Common myeloid progenitor, CD34-positive (primary cell): ENCODE measurements around the gene MAP2K6.

Source experiments
- CTCF ChIA-PET: fragments of 350-600 bp; sonication (Branson Sonifier 250); formaldehyde crosslinking; loops from one replicate; lab custom pipeline; 2021; ENCODE audit warnings: antibody characterized with exemption; lab: Charles Lee
- POLR2A ChIA-PET: fragments of 350-600 bp; sonication (Branson Sonifier 250); formaldehyde crosslinking; loops from one replicate; lab custom pipeline; 2021; ENCODE audit warnings: antibody characterized with exemption; lab: Charles Lee
- DNase-seq, 3 donors: peaks; one replicate each; pipeline versions ENCODE4 v3.0.0 to v3.0.0-alpha.2; 2013
- H3K27ac ChIP-seq, 2 experiments: 1 replicate in 1 of 2; 2 replicates in 1 of 2; pipeline ENCODE4 v1.7.0; 2013; ENCODE audit warnings: inconsistent platforms in 2 of 2, low read length in 2 of 2, mild to moderate bottlenecking in 2 of 2, low read depth in 1 of 2, moderate library complexity in 1 of 2; ENCODE audit not compliant: severe bottlenecking in 2 of 2, insufficient read depth in 1 of 2, poor library complexity in 1 of 2
- H3K27me3 ChIP-seq, 5 experiments: replicated peaks in 2 of 5; 1 replicate in 3 of 5; 2 replicates in 2 of 5; pipeline versions ENCODE4 v1.6.1 to v1.7.0; 2013; ENCODE audit warnings: low read length in 4 of 5, mild to moderate bottlenecking in 2 of 5, moderate library complexity in 2 of 5, inconsistent platforms in 1 of 5; ENCODE audit not compliant: insufficient read depth in 5 of 5, control insufficient read depth in 4 of 5
- H3K36me3 ChIP-seq, 4 experiments: 1 replicate in 2 of 4; 2 replicates in 2 of 4; pipeline versions ENCODE4 v1.6.1 to v1.7.0; 2013; ENCODE audit warnings: low read length in 3 of 4, control low read depth in 1 of 4, mild to moderate bottlenecking in 1 of 4; ENCODE audit not compliant: control insufficient read depth in 4 of 4, insufficient read depth in 4 of 4
- H3K4me1 ChIP-seq, 4 experiments: 1 replicate in 3 of 4; 2 replicates in 1 of 4; pipeline versions ENCODE4 v1.6.1 to v1.7.1; 2013; ENCODE audit warnings: low read length in 3 of 4, mild to moderate bottlenecking in 3 of 4, control low read depth in 1 of 4, inconsistent platforms in 1 of 4, moderate library complexity in 1 of 4; ENCODE audit not compliant: control insufficient read depth in 4 of 4, insufficient read depth in 4 of 4; ENCODE audit errors: control extremely low read depth in 1 of 4
- H3K4me3 ChIP-seq, 7 experiments: 1 replicate in 4 of 7; 2 replicates in 3 of 7; pipeline versions ENCODE4 v1.5.1 to v1.7.0; 2013; ENCODE audit warnings: mild to moderate bottlenecking in 7 of 7, low read length in 6 of 7, moderate library complexity in 6 of 7, inconsistent platforms in 2 of 7, low read depth in 2 of 7, control low read depth in 1 of 7; ENCODE audit not compliant: insufficient read depth in 4 of 7, control insufficient read depth in 1 of 7; ENCODE audit errors: extremely low read depth in 1 of 7
- H3K9me3 ChIP-seq, 5 experiments: 1 replicate in 4 of 5; 2 replicates in 1 of 5; pipeline versions ENCODE4 v1.6.1 to v1.7.1; 2013; ENCODE audit warnings: low read length in 4 of 5, mild to moderate bottlenecking in 2 of 5, inconsistent platforms in 1 of 5, low read depth in 1 of 5, moderate library complexity in 1 of 5; ENCODE audit not compliant: control insufficient read depth in 4 of 5, insufficient read depth in 2 of 5; ENCODE audit errors: control extremely low read depth in 1 of 5
- WGBS: methylation state at CpG from one replicate; pipeline ENCODE4 v1.1.5; 2013; ENCODE audit not compliant: insufficient coverage; 5-methylcytosine and 5-hydroxymethylcytosine counted together

MAP2K6 gene

GRCh38 chr17:69551212-69552010 lies 136.9 kb downstream of the MAP2K6 start:
- 100% methylated on average over 1 of the region's 1 CpG for WGBS
- Histone ChIP-seq H3K27ac (no peak overlapping the region), H3K9me3 (peaks cover 0 to 10% (median 0%) of the 10 kb centered on the region in 5 experiments), H3K4me3 (no peak overlapping the region), H3K36me3 (peaks cover 0 to 7% (median 0%) of the 10 kb centered on the region in 4 experiments), H3K4me1 (no peaks in the 10 kb centered on the region), H3K27me3 (no peaks in the 10 kb centered on the region)
- ChIA-PET CTCF (no interaction called here), POLR2A (no interaction called here)
- DNase-seq: no peak

- Histone ChIP-seq H3K27ac (no peak overlapping the region), H3K4me3 (no peak overlapping the region), H3K9me3 (peaks cover 0 to 10% (median 0%) of the 10 kb centered on the region in 5 experiments), H3K4me1 (no peaks in the 10 kb centered on the region), H3K27me3 (no peaks in the 10 kb centered on the region), H3K36me3 (peaks cover 0 to 7% (median 0%) of the 10 kb centered on the region in 4 experiments)
- no peak for DNase-seq
- CTCF ChIA-PET: interaction anchor here (0.9 to 1.5 kb wide), 3 partner anchors 10 to 34 kb away, joined by 3 to 4 read pairs (median 4); no protein-coding TSS in a partner anchor
- POLR2A ChIA-PET: interaction anchor here (0.5 kb wide), 1 partner anchor 87 kb away, joined by 4 read pairs; no protein-coding TSS in a partner anchor
- WGBS: 95% methylated on average over 3 of the region's 5 CpGs
These were observed 138.6 kb downstream of the MAP2K6 start for GRCh38 chr17:69552986-69553667.

- POLR2A ChIA-PET: interaction anchor here (0.7 kb wide), 1 partner anchor 14 kb away, joined by 6 read pairs; no protein-coding TSS in a partner anchor
- Histone ChIP-seq H3K4me1 (no peaks in the 10 kb centered on the region), H3K27me3 (no peaks in the 10 kb centered on the region), H3K27ac (no peak overlapping the region), H3K9me3 (peaks cover 0 to 10% (median 0%) of the 10 kb centered on the region in 5 experiments), H3K4me3 (no peak overlapping the region), H3K36me3 (peaks cover 0 to 7% (median 0%) of the 10 kb centered on the region in 4 experiments)
- CTCF ChIA-PET: interaction anchor here (1.3 kb wide), 1 partner anchor 9 kb away, joined by 3 read pairs; no protein-coding TSS in a partner anchor
- WGBS: no CpG with 5 or more reads among the region's 2 CpGs
- no peak for DNase-seq
These were observed 140.6 kb downstream of the MAP2K6 start for GRCh38 chr17:69555056-69555455.

GRCh38 chr17:69557339-69557738 lies 142.8 kb downstream of the MAP2K6 start:
- peaks cover 0 to 7% (median 0%) of the 10 kb centered on the region in 4 experiments for H3K36me3 ChIP-seq
- ChIA-PET POLR2A (no interaction called here), CTCF (no interaction called here)
- no peaks in the 10 kb centered on the region for H3K4me1 ChIP-seq
- no peaks in the 10 kb centered on the region for H3K27me3 ChIP-seq
- DNase-seq: no peak
- peaks cover 0 to 10% (median 0%) of the 10 kb centered on the region in 5 experiments for H3K9me3 ChIP-seq
- no peak overlapping the region for H3K4me3 ChIP-seq
- no peak overlapping the region for H3K27ac ChIP-seq
- WGBS: 100% methylated on average over 1 of the region's 3 CpGs

DNA sequence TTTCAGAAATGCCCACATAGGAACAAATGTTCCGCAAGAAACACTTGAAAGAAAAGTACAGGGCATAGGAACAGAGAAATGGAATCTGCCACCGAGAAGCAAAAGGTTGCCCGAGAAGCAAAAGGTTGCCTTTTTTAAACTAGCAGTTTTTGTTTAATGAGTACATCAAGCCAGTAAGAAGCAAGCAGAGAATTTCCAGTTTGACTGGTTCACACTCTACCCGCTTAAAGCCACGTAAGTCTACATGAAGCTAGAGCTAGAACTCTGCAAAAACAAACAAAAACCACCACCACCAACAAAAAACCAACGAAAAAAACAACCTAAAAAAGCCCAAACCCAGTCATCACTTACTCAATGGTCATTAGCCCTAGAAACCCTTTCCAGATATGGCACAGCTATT lies 144.3 kb downstream of the MAP2K6 start:
- H3K27ac ChIP-seq: no peak overlapping the region
- H3K9me3 ChIP-seq: no peaks in the 10 kb centered on the region
- no peak for DNase-seq
- CTCF ChIA-PET: interaction anchor here (2.2 kb wide), 1 partner anchor 9 kb away, joined by 4 read pairs; no protein-coding TSS in a partner anchor
- no peak overlapping the region for H3K4me3 ChIP-seq
- no peaks in the 10 kb centered on the region for H3K36me3 ChIP-seq
- no peaks in the 10 kb centered on the region for H3K4me1 ChIP-seq
- POLR2A ChIA-PET: no interaction called here
- no peaks in the 10 kb centered on the region for H3K27me3 ChIP-seq
- 93% methylated on average over 4 of the region's 6 CpGs for WGBS

DNA sequence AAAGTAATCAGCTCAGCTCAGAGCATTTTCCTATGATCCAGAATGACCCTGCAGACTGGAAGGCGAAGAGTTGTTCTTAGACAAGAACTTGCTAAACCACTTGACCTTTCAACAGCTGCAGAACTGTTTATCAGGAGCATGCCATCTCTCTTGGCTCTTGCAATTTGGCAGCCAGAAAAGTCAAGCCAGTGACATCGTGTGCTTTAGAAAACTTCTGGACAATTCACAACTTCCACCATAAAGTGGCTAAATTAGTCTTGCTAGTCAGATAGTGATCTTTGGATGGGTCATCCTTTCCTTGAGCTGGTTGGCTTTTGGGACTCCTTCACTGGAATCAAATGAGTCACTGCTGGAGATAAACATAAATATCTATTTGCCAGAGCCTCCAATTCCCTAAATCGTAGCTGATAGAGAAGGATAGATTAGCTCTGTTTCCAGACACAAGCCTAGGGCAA lies 146.5 kb downstream of the MAP2K6 start:
- H3K27me3 ChIP-seq: no peaks in the 10 kb centered on the region
- H3K27ac ChIP-seq: no peak overlapping the region
- H3K36me3 ChIP-seq: no peaks in the 10 kb centered on the region
- H3K4me1 ChIP-seq: no peaks in the 10 kb centered on the region
- DNase-seq: no peak
- H3K4me3 ChIP-seq: no peak overlapping the region
- H3K9me3 ChIP-seq: no peaks in the 10 kb centered on the region
- CTCF ChIA-PET: interaction anchor here (0.9 kb wide), 1 partner anchor 48 kb away, joined by 3 read pairs; no protein-coding TSS in a partner anchor
- POLR2A ChIA-PET: no interaction called here
- 88% methylated on average over 1 of the region's 3 CpGs for WGBS
